DMS114 treated with DMSO at 0.1 percent for 48 hours (cell line): ENCODE results near the gene CBFA2T3.
"Not testable (repeated sequence)": the region's sequence is repeated elsewhere in the genome, so short reads cannot be mapped to it uniquely, and the experiment has no call there.

Source experiments
- DNase-seq: peaks from one replicate; lab custom pipeline; 2025; ENCODE audit not compliant: unreplicated experiment; lab: John Stamatoyannopoulos, UW

Gene CBFA2T3

DNA sequence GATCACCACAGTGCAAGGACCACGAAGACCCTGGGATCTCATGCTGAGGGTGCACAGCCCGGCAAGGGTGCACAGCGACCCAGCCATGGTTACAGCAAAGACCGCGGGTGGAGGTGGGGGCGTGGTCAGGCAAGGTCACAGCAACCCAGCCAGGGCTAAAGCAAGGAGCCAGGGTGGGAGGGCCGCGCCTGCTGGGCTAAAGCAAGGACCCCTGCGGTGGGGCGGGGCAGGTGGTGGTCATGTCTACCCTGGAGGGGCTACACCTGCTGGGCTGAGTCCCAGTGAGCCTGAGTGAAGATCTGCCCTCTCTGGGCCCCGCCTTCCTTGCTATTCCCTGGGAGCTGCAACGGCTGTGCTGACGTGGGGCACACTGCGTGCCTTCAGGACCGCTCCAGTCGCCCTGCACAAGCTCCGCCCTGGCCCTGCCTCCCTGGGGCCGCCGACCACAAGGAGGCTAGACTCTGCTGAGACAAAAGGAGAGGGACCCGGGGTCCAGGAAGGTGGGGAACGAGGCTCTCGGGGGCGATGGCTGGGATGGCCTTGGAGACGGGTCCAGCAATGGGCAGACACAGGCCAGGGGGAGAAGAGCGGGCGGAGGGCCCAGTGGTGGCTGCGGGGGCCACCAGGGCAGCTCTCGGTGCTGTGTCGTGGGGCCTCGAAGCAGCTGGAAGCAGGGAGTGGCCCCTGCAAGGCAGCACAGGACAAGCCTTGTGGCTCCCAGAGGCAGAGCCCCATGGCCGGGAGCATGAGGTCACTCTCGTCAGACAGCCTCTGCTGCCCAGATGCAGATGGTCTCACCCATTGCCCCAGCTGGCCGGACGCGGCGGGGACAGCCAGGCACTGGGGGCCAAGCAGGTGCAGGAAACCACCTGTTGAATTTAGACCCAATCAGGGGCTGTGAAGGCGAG, 52.8 kb downstream of the CBFA2T3 start:
- DNase-seq: no peak

DNA sequence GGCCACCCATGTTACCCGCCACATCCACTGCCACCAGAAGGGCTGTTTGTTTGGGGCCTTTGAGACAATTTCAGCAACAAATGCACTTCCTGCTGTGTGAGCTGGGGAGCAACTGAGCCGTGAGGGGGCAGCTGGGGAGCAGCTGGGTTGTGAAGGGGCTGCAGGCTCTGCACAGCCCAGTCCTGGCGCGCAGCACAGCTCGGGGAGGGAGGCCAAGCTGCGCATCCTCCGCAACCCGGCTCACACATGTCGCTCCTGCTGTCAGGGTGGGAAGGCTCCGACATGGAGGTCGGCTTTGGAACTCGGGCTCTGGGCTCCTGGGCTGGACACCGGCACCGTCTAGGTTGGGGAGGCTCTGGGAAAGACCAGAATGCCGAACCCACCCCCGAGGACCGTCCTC, 53.6 kb downstream of the CBFA2T3 start:
- DNase-seq: no peak

DNA sequence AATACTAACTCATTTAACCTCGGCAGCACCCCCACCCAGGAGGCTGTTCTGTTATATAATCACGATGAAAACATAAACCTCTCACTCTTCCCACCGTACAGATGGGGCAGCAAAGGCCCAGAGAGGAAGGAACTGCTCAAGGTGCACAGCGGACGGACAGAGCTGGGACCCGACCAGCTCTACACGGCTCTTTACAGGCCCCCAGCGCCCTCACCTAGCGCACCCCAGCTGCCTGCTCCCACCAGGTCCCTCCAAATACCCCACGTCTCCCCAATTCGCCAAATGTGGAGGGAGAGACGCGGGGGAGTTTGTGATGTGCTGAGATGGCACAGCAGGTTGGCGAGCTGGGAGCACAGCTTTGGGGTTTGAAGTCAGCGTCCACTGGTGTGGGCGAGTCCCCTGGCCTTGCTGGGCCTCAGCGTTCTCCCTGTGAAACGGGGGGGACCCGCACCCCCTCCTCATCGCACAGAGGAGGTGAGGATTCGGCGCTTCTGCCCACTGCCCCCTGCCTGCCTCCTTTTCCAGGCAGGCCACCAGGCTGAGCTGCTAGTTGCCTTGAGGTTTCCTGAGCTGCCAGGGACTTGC, 54.1 kb downstream of the CBFA2T3 start:
- no peak for DNase-seq

DNA sequence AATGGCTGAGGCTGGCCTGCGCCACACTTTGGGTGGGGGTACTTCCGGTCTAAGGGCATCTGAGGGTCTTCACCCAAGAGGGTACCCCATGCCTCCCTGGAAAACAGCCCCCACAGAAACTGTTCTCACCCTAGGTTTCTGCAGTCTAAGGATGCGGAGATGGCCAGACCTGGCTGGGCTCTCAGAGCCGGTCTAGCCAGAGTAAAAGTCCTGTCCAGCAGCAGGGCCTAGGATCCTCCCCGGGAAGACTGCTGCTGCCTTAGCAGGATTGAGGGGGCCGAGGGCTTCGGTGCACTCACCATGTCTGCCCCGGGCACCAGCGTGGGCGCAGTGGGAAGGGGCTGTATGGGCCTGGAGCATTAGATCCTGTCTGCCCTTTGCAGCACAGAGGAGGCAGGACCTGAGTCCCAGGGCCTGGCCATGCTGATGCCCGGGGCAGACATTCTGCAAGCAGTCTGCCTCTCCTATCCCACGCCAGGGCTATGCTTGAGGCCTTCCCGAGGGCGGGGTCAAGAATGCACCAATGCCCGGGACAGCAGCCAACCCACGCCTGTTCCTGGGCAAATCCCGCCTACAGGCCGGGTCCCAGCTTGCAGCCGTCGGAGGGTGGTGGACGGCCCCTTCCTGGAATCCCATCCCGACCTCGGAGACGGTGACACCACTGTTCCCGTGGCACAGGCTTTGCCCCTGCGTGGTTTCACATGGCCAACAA, 54.7 kb downstream of the CBFA2T3 start:
- DNase-seq: no peak

DNA sequence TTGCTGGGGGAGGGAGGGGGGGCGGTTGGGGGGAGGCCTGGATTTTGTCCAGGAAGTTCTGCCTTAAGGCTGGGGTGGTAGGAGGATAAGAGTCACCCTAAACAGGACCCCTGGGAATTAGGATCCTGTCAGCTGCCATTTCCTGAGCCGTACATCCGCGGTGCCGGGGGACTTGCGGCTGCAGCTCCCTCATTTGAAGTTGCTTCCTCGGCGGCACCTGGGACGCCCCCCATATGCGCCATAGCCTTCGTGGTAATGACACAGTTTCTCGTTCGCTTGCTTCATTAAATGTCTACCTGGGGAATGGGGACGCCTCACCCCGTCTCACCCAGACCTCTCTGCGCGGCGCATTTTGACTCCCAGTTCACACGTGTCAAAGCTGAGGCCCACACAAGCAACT, 55.4 kb downstream of the CBFA2T3 start:
- no peak for DNase-seq

DNA sequence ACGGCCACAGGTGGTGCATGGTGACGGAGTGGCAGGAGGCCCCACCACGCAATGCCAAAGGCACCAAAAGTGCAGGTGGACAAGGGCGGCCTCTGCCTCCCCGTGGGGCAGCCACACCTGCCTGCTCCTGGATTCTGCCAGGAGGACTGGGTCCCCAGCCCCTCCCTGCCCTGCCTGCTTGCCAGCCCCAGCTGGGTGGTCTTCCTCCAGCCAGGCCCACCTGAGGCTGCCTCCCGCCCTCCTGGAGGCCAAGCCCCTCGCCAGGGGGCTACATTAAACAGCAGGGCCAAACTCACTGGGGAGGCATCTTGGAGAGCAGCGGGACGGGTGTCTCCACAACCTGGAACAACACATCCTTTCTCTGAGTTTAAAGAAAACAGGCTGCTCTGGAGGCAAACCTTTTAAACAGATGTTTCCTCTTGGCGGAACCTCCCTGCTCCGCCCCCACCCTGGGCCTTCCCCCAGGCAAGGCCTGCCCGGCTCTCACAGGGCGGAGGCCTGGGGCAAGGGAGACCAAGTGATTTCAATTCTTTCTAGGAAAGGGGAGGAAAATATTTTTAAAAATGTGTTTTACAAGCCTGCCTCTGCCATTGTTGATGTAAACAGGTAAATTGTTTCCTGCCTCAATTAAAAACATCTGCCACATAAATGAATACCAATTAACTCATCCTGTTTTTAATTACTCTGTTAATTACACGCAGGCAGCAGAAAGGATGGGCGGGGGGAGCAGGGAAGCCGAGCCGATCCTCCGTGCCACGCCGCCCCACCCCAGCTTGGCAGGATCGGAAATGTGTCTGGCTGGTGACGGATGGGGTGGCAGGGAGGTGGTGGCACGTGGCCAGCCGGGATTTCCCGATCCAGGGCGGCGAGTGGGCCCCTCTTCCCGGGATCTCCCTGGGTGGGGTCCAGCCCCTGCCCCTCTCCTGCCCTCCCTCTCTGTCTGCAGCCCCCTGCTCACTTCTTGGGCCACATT, 56.1 kb downstream of the CBFA2T3 start:
- no peak for DNase-seq

DNA sequence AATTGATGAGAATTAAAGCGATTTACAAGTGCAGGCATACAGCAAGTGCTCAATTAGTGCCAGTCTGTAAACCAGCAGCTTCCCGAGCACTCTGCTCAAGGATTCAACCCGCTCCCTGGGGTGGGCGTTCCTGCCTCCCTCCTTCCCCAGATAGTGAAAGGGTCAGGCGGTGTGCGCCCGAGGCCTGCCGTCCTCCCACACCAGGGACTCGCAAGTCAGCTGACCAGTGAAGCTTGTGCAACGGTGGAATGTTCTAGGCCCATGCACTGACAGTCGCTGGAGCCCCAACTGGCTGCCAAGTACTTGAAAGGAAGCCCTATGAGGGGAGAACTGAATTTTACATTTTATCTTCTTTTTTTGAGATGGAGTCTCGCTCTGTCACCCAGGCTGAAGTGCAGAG, 57.1 kb downstream of the CBFA2T3 start:
- no peak for DNase-seq

DNA sequence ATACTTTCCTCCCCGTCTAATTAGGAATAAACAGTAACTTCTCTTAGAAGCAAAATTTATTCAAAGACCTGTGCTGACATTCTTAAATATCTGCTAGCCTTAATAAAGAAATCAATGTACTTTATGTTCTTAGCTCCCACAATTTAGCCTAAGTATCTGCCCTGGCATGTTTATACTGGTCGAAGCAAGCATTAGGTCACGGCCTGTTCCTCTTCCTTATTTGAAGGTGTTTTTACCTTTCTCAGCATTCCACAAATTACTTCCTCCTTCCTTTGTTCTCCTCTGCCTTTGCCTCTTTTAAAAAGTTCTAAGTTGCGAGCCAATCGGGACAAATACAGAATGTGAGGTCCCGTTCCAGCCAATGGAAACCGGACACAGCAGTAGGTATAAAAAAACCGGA, 58.1 kb downstream of the CBFA2T3 start:
- DNase-seq: not testable (repeated sequence)

DNA sequence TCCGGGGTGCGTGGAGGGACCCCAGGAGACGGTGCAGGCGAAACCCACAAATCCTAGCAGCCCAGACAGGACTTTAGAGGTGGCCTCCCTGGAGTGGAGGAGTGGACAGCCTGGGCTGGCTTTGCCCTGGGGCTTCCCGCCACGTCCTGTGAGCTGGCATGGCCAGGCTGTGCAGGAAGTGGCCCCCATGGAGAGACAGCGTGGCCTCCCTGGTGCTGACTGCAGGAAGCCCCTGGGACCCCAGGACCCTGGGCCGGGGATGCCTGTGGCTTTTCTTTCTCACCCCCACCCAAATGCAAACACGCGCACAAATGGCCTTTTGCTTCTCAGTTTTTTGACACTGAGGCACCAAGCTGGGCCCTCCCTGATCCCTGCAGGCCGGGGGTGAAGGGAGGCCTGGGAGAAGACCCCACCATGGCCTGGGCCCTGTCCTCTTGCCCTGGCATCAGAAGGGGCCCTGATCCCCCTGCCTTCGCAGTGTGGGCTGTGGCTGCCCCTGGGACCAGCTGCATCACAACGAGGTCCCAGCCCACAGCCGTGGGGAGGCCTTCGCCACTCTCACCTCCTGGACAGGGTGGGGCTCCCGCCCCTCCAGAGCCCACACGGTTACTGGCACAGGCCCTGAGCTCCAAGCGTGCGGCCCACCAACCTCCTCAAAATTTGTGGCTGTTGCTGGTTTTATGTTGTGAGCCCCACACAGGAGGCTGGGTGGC, 58.9 kb downstream of the CBFA2T3 start:
- DNase-seq: no peak

DNA sequence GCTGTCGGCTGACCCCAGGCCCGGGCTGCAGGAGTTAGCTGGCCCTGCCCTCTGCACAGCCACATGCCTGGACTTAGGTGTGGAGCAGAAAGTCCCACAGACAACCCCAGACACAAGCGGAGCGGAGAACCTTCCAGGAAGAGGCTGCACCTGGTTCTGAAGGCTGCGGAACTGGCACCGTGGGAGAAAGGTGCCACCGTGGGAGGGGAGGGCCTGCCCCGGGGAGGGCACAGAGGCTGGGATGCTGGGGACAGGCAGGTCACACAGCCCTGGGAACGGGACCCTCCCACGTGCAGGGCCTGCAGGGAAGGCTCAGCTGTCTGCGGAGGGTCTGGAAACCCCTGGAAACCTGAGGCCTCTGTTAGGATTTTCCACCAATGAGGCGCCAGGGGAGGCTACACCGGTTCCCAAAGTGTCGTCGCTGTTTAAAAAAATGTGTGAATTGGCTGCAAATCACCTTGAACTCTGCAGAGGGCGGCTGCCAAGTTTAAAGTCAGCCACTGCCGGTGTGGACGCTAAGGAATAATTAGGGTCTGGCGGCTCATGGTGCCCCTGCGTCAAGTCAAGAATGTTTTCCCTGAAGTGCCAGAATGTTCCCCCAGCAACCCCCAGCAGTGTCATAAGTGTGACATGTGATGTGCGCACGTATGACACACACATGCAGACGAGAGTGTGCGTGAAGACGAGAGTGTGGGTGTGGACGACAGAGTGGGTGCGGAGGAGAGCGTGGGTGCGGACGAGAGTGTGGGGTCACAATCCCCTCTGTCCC, 59.7 kb downstream of the CBFA2T3 start:
- DNase-seq: no peak

DNA sequence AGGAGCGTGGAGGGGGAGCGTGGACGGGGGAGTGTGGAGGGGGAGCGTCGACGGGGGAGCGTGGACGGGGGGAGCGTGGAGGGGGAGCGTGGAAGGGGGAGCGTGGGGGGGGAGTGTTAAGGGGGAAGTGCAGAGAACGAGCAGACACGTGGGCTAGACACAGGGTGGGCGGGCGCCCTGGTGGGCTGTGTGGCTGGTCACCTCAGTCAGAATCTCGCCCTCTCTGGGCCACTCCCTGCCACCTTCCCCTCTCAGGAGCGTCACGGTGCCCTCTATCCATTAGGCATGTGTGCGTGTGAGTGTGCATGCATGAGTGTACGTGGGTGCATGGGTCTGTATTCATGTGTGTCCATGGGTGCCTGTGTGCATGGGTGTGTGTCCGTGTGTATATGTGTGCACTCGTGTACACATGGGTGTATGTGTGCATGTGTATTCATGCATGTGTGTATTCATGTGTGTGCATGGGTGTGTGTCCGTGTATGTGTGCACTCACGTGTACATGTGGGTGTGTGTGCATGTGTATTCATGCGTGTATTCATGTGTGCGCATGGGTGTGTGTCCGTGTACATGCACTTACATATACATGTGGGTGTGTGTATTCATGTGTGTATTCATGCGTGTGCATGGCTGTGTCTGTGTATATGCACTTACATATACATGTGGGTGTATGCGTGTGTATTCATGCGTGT, 61.2 kb downstream of the CBFA2T3 start:
- DNase-seq: no peak

DNA sequence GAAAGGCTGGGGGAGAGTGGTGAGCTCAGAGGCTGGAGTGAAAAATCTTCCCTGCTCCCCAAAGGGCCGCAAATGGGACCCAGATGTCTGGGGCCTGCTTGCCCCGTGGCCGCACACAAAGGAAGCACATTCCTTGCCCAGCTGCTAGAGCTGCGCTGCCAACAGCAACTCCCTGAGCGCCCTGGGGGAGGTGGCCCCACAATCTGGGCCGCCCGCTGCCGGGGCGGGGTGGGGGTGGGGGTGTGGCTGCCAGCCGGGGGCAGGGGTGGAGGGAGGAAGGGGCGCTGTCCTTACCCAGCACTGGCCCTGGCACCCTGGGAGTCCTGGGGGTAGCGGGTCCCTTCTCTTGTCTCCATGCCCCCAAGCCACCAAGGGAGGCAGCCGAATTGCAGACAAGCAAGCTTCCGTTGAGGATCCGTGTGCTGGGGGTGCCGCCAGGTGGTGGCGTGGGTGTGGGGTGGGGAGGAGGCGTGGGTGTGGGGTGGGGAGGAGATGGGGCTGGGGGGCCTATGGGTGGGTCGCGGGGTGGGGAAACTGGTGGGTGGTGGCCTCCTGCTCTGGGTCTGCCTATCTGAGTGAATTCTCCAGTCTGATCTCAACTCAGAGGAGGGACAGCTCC, 62.1 kb downstream of the CBFA2T3 start:
- no peak for DNase-seq

DNA sequence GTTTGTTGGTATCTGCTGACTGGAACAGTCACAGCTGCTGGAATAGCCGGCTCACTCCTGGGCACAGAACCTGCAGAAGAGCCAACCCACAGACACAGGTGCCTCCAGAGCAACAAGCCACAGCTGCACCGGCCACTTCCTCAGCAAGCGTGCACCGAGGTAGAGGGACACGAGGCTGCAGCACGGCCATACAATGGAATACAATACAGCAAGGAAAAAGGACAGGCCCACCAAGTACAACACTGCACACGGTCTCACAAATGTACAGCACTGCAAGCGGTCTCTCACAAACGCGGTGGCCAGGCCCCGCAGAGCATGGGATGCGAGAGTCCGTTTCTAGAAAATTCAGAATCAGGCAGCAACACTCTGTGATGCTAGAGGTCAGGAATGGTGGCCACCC, 63.1 kb downstream of the CBFA2T3 start:
- DNase-seq: no peak

DNA sequence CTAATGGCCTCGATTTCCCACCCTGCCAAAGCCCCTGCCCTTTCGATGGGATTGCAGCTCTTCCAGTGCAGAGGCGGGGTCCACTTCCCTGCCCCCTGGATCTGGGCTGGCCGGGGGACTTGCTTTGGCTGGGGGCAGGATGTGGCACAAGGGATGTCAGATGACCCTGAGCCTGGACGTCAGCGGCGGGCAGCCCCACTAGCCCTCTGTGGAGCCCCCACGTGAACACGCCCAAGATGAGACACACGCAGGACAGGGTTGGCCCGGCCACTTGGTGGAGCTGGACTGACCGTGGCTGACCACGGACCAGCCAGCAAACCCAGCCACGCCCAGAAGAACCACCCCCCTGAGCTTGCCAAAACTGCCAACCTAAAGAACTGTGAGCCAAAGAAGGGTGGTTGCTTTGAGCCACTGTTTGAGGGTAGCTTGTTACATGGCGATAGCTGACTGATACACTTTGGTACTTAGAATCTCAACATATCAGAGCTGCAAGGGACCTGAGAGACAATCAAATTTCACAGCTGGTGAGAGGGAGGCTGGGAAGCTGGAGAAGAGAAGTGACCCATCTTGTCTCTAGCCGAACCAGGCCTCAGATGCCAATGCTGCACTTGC, 63.9 kb downstream of the CBFA2T3 start:
- no peak for DNase-seq

DNA sequence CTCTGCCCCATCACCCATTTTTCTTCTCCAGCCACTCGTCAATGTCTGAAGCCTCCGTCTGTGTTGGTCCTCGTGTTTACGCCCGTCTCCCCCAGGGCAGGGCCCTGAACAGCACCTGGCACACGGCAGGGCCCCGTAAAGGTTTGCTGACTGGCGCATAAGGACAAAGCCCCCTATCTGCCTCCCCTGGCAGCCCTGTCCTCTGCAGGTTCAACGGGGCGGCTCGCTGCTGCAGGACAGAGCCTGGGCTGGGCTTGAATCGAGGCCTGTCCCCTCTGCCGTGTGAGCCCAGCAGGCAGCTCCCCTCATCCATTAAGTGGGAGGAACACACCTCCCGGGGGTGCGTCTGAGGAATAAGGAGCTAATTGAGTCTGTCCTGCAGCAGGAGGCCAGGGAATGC, 64.5 kb downstream of the CBFA2T3 start:
- no peak for DNase-seq

DNA sequence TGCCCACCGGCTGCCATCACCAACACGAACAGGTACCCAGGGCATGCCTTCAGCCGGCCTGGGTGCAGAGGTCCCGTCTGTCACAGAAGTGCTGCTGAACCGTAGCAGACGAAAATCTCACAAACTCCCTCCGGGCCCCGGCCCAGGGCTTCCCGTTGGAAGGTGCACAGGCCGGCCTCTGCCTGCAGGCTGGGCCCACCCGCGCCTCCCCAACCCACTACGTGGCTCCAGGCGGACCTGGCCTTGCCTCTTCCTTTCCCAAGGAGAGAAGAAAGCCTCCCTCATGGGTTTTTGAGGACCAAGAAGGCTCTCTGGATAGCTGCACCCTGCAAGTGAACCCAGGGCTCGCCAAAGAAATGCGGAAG, 65.1 kb downstream of the CBFA2T3 start:
- DNase-seq: no peak

DNA sequence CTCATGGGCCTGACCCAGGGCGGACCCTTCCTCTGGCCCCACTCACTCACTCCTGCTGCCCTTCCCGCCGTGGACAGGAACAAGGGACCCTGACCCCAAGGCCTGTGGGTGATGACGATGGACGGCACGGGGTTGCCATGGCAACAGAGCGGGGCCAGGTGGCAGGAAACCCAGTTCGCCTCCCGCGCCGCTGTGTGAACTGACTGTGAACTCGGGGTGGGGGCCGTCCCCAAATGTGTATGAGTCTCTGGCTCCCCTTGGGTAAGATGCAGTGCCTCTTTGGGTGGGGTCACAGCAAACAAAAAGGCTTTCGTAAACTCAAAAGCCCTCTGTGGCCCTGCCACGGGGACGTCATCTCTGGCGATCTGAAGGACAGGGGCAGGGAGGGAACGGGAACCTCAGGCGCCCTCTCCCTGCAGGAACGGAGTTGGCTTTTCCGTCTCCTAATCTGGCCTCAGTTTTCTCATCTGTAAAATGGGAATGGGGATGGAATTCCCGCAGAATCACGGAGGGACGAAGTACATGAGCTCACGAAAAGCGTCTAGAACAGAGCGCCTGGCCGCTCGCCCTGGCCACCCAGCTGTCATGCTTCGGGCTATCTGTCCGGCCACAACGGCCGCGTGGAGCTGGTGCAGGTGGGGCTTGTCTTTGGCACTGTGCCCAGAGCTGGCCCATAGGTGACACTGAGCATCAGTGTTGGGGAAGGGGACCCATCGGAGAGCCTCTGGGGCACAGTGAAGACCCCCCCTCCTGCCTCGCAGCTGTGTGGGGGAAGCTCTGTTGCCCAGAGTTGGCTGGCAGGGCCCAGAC, 65.7 kb downstream of the CBFA2T3 start:
- DNase-seq: no peak
